ENCODE data around the gene OR6K6. TPM values are rescaled to one million over a fixed set of nuclear protein-coding genes. Genes with fewer than 3 reads are reported as not detected.

OR6K6 gene
- polyA plus RNA-seq, 1 donor = not detected

- no peak for DNase-seq
These were observed 46.9 kb downstream of the OR6K6 start for GRCh38 chr1:158801396-158801795.

GRCh38 chr1:158803678-158804077, 49.2 kb downstream of the OR6K6 start:
- no peak for DNase-seq

Other genes starting within 250 kb of the OR6K6 start
- gene OR6Y1, start 200.3 kb upstream of the OR6K6 start, polyA plus RNA-seq (ENCODE audit: insufficient read length) = not detected
- gene OR6P1, start 184.1 kb upstream of the OR6K6 start, polyA plus RNA-seq (ENCODE audit: insufficient read length) = not detected
- gene OR10X1, start 174.8 kb upstream of the OR6K6 start, polyA plus RNA-seq (ENCODE audit: insufficient read length) = not detected
- gene OR10Z1, start 149.5 kb upstream of the OR6K6 start, polyA plus RNA-seq (ENCODE audit: insufficient read length) = 0.10 TPM
- 5.9 TPM for gene SPTA1, start 68.0 kb upstream of the OR6K6 start, polyA plus RNA-seq (ENCODE audit: insufficient read length)
- gene OR6K2, start 54.1 kb upstream of the OR6K6 start, polyA plus RNA-seq (ENCODE audit: insufficient read length) = not detected
- gene OR6K3, start 34.0 kb upstream of the OR6K6 start, polyA plus RNA-seq (ENCODE audit: insufficient read length) = not detected
- gene OR6N1, start 17.5 kb downstream of the OR6K6 start, polyA plus RNA-seq (ENCODE audit: insufficient read length) = not detected
- not detected for gene OR6N2, start 26.5 kb downstream of the OR6K6 start, polyA plus RNA-seq (ENCODE audit: insufficient read length)
- 3.9 TPM for gene MNDA, start 76.6 kb downstream of the OR6K6 start, polyA plus RNA-seq (ENCODE audit: insufficient read length)
- gene PYHIN1, start 176.8 kb downstream of the OR6K6 start, polyA plus RNA-seq (ENCODE audit: insufficient read length) = 0.23 TPM